Measurements from ENCODE around the gene DNAJC5. TPM values are rescaled to one million over a fixed set of nuclear protein-coding genes. Genes with fewer than 3 reads are reported as not detected.
"Not testable (repeated sequence)": the region's sequence is repeated elsewhere in the genome, so short reads cannot be mapped to it uniquely, and the experiment has no call there.

DNAJC5 gene
- total and polyA plus RNA-seq, 8 donors, result 23.1 to 60.1 (median 38.1) TPM

- TF ChIP-seq POLR2AphosphoS5 (IDR thresholded peaks at IDR 0.05), result peak; percentile 31 to 91 (median 81)
- TF ChIP-seq CTCF (IDR thresholded peaks at IDR 0.05), result peak in 5 of 7 experiments; percentile 30 to 78 (median 59)
- no peak for TF ChIP-seq EP300 (IDR thresholded peaks at IDR 0.05)
- no peak for TF ChIP-seq POLR2A (IDR thresholded peaks at IDR 0.05)
These were observed 31.0 kb upstream of the DNAJC5 start for GRCh38 chr20:63863798-63864544.

GRCh38 chr20:63864545-63864977 is 30.4 kb upstream of the DNAJC5 start:
- TF ChIP-seq CTCF (IDR thresholded peaks at IDR 0.05) (no peak), POLR2AphosphoS5 (IDR thresholded peaks at IDR 0.05) (no peak), EP300 (IDR thresholded peaks at IDR 0.05) (no peak), POLR2A (IDR thresholded peaks at IDR 0.05) (no peak)
- 0 to 2% (median 0%) methylated on average over 21 to 25 of the region's 25 CpGs for WGBS, 5 donors
- peak overlapping the region; percentile 83 to 93 (median 90) for H3K4me3 ChIP-seq
- DNase-seq, result no peak
- peaks cover 21 to 66% (median 39%) of the 10 kb centered on the region in 4 donors for H3K4me1 ChIP-seq
- peaks cover 8 to 42% (median 33%) of the 10 kb centered on the region in 4 donors for H3K36me3 ChIP-seq
- H3K27me3 ChIP-seq, result no peaks in the 10 kb centered on the region
- H3K27ac ChIP-seq, result peak overlapping the region; percentile 86 to 99 (median 95)
- intact Hi-C loops (cut with DNase I; ENCODE audit: low total_unique reads), result no loop called here
- no peaks in the 10 kb centered on the region for H3K9me3 ChIP-seq

More at GRCh38 chr20:63863798-63864544, 31.0 kb upstream of the DNAJC5 start:
- Histone ChIP-seq H3K4me1 (peaks cover 23 to 71% (median 44%) of the 10 kb centered on the region in 4 donors), H3K27ac (peak overlapping the region; percentile 86 to 99 (median 95)), H3K4me3 (peak overlapping the region; percentile 83 to 93 (median 90)), H3K27me3 (no peaks in the 10 kb centered on the region), H3K9me3 (no peaks in the 10 kb centered on the region), H3K36me3 (peaks cover 2 to 36% (median 27%) of the 10 kb centered on the region in 4 donors)
- WGBS, 5 donors, result 2 to 4% (median 2%) methylated on average over 36 to 38 of the region's 38 CpGs
- intact Hi-C loops (cut with DNase I; ENCODE audit: low total_unique reads), result no loop called here
- DNase-seq, result peak; percentile 87 to 96

GRCh38 chr20:63864978-63865640 is 29.8 kb upstream of the DNAJC5 start, which contains the start of gene TPD52L2:
TPD52L2 (plus strand) TSS chr20:63865270; CDS start chr20:63865366, 96 bp downstream.
- TF ChIP-seq POLR2AphosphoS5 (IDR thresholded peaks at IDR 0.05), result peak; percentile 87 to 99 (median 96)
- peak in 1 of 7 experiments; percentile 22 for TF ChIP-seq CTCF (IDR thresholded peaks at IDR 0.05)
- TF ChIP-seq POLR2A (IDR thresholded peaks at IDR 0.05), result peak in 2 of 4 donors; percentile 81 to 90
- no peak for TF ChIP-seq EP300 (IDR thresholded peaks at IDR 0.05)
- WGBS, 5 donors, result 0 to 1% (median 0%) methylated on average over 29 to 68 of the region's 68 CpGs
- DNase-seq, result peak; percentile 99
- H3K9me3 ChIP-seq, result no peaks in the 10 kb centered on the region
- peak within 1 kb of the TSS; percentile 83 to 93 (median 90) for H3K4me3 ChIP-seq
- H3K27me3 ChIP-seq, result no peaks in the 10 kb centered on the region
- peaks cover 21 to 65% (median 39%) of the 10 kb centered on the region in 4 donors for H3K4me1 ChIP-seq
- intact Hi-C loops (cut with DNase I; ENCODE audit: low total_unique reads), result no loop called here
- H3K36me3 ChIP-seq, result peaks cover 14 to 48% (median 38%) of the 10 kb centered on the region in 4 donors
- peak within 1 kb of the TSS; percentile 87 to 99 (median 95) for H3K27ac ChIP-seq

GRCh38 chr20:63867042-63867441 is 27.9 kb upstream of the DNAJC5 start:
- WGBS, 5 donors, result 90 to 95% (median 94%) methylated on average over 13 of the region's 13 CpGs
- DNase-seq; H3K9me3 ChIP-seq; H3K27me3 ChIP-seq; H3K4me3 ChIP-seq; intact Hi-C loops (cut with DNase I; ENCODE audit: low total_unique reads); H3K27ac ChIP-seq: not testable (repeated sequence)
- Histone ChIP-seq H3K36me3 (peaks cover 30 to 52% (median 48%) of the 10 kb centered on the region in 4 donors), H3K4me1 (peaks cover 21 to 53% (median 39%) of the 10 kb centered on the region in 4 donors)
